GM12878 (cell line): Measurements from ENCODE around the gene ANTXR1. TPM values are rescaled to one million over a fixed set of nuclear protein-coding genes. Genes with fewer than 3 reads are reported as not detected.

Experiments
- ATAC-seq: fragments of 200-7000 bp; cut with Tn5 transposase; 3 replicates; pipeline ENCODE4 v1.9.1; 2020; ENCODE audit warnings: mild to moderate bottlenecking, moderate library complexity
- BruUV-seq: library from RNA; stranded (reverse); fragments of 400-500 nt; replicated peaks from 2 replicates; lab custom pipeline; 2021; lab: Mats Ljungman, UMichigan
- CTCF ChIA-PET: fragments of 300-600 bp; sonication (Branson Sonifier 250); formaldehyde crosslinking; extraction: SDS; loops from one replicate; lab custom pipeline; 2021; ENCODE audit warnings: inconsistent platforms; lab: Yijun Ruan, JAX
- POLR2A ChIA-PET: fragments of 350-600 bp; formaldehyde crosslinking; extraction: SDS; loops from one replicate; lab custom pipeline; 2021; ENCODE audit warnings: inconsistent platforms; lab: Charles Lee
- RAD21 ChIA-PET: fragments of 300-600 bp; sonication (Branson Sonifier 250); formaldehyde crosslinking; loops from one replicate; lab custom pipeline; 2023; ENCODE audit warnings: antibody characterized with exemption; ENCODE audit not compliant: unreplicated experiment; lab: Charles Lee
- SMC1A ChIA-PET: fragments of 300-600 bp; sonication (Branson Sonifier 250); formaldehyde crosslinking; loops from one replicate; lab custom pipeline; 2023; ENCODE audit not compliant: unreplicated experiment, uncharacterized antibody; lab: Charles Lee
- DNase-seq: peaks from one replicate; pipeline ENCODE4 v3.0.0-alpha.2; 2011; ENCODE audit warnings: low read depth, low spot score
- FAIRE-seq: peaks from 3 replicates; lab custom pipeline; 2011; peaks lifted over from hg19 to GRCh38; lab: Jason Lieb, UNC
- H2AFZ ChIP-seq: 2 replicates; pipeline ENCODE4 v1.6.0; 2011; ENCODE audit warnings: low read depth, low read length, control low read depth; ENCODE audit not compliant: control insufficient read depth
- H3K27ac ChIP-seq: 2 replicates; pipeline ENCODE4 v1.5.1; 2011; ENCODE audit warnings: control low read depth; ENCODE audit not compliant: control insufficient read depth, insufficient read depth
- H3K27me3 ChIP-seq, 2 experiments: replicated peaks in 1 of 2; 2 replicates each; pipeline versions ENCODE4 v1.6.0 to v1.6.1; 2011; ENCODE audit warnings: low read length in 1 of 2; ENCODE audit not compliant: control insufficient read depth in 2 of 2, insufficient read depth in 2 of 2
- H3K36me3 ChIP-seq, 2 experiments: 2 replicates each; pipeline ENCODE4 v1.5.1; 2011; ENCODE audit warnings: low read length in 1 of 2; ENCODE audit not compliant: control insufficient read depth in 2 of 2, insufficient read depth in 2 of 2
- H3K4me1 ChIP-seq: 2 replicates; pipeline ENCODE4 v1.6.1; 2011; ENCODE audit warnings: mild to moderate bottlenecking, low read length, moderate library complexity, mixed read lengths; ENCODE audit not compliant: control insufficient read depth, insufficient read depth
- H3K4me2 ChIP-seq: 2 replicates; pipeline ENCODE4 v1.6.0; 2011; ENCODE audit warnings: control low read depth; ENCODE audit not compliant: control insufficient read depth, insufficient read depth
- H3K4me3 ChIP-seq: fragments of 200-600 bp; sonication (generic); 2 replicates; pipeline ENCODE4 v1.5.1; 2016
- H3K79me2 ChIP-seq: 2 replicates; pipeline ENCODE4 v1.6.0; 2011; ENCODE audit warnings: low read length; ENCODE audit not compliant: control insufficient read depth, insufficient read depth
- H3K9ac ChIP-seq: 2 replicates; pipeline ENCODE4 v1.8.0; 2011; ENCODE audit warnings: low read length, control low read depth, mixed read lengths; ENCODE audit not compliant: control insufficient read depth, insufficient read depth
- H3K9me3 ChIP-seq: replicated peaks from 3 replicates; pipeline ENCODE4 v1.5.1; 2011; ENCODE audit warnings: mild to moderate bottlenecking, low read length; ENCODE audit not compliant: control insufficient read depth, insufficient read depth
- H4K20me1 ChIP-seq: 2 replicates; pipeline ENCODE4 v1.6.0; 2011; ENCODE audit not compliant: control insufficient read depth, insufficient read depth
- ATF7 ChIP-seq: fragments of 450-650 bp; IDR thresholded peaks from 2 replicates; pipeline ENCODE4 v1.6.1; 2016; ENCODE audit warnings: low read depth, mild to moderate bottlenecking
- DPF2 ChIP-seq: fragments of 450-650 bp; IDR thresholded peaks from 2 replicates; pipeline ENCODE4 v1.6.1; 2017; ENCODE audit warnings: mild to moderate bottlenecking
- ESRRA ChIP-seq: IDR thresholded peaks from 2 replicates; pipeline ENCODE4 v1.6.1; 2012; ENCODE audit warnings: mild to moderate bottlenecking, low read length, improper control_type of control experiment
- ETV6 ChIP-seq, 2 experiments: fragments of 450-650 bp in 1 of 2; IDR thresholded peaks in 1 of 2; conservative IDR thresholded peaks in 1 of 2; 2 replicates each; pipeline ENCODE4 v1.6.1; 2014; ENCODE audit warnings: antibody characterized with exemption in 1 of 2, borderline replicate concordance in 1 of 2, low read depth in 1 of 2, mild to moderate bottlenecking in 1 of 2, moderate library complexity in 1 of 2
- GABPA ChIP-seq: IDR thresholded peaks from 2 replicates; pipeline ENCODE4 v1.6.1; 2014; ENCODE audit warnings: antibody characterized with exemption, low read depth, mild to moderate bottlenecking, inconsistent platforms
- KDM1A ChIP-seq: fragments of 200-600 bp; sonication (generic); IDR thresholded peaks from 2 replicates; pipeline ENCODE4 v1.6.1; 2016; ENCODE audit warnings: borderline replicate concordance
- MYB ChIP-seq: fragments of 150-350 bp; IDR thresholded peaks from 2 replicates; pipeline ENCODE4 v1.6.1; 2014; ENCODE audit warnings: mild to moderate bottlenecking, low read depth, low read length, borderline replicate concordance
- MYC ChIP-seq: IDR thresholded peaks from 2 replicates; pipeline ENCODE4 v1.6.1; 2011; ENCODE audit warnings: mild to moderate bottlenecking, low read length, moderate library complexity, inconsistent platforms; ENCODE audit not compliant: insufficient read depth, insufficient replicate concordance, insufficient read length, severe bottlenecking
- SPI1 ChIP-seq: IDR thresholded peaks from 2 replicates; pipeline ENCODE4 v1.6.1; 2011; ENCODE audit warnings: low read depth, mild to moderate bottlenecking, low read length, moderate library complexity, borderline replicate concordance; ENCODE audit not compliant: insufficient read depth
- SREBF2 ChIP-seq: IDR thresholded peaks from 2 replicates; pipeline ENCODE4 v1.6.1; 2012; ENCODE audit warnings: mild to moderate bottlenecking, low read length
- SRF ChIP-seq, 2 experiments: IDR thresholded peaks; 2 replicates each; pipeline ENCODE4 v1.6.1; 2011; ENCODE audit warnings: low read depth in 2 of 2, low read length in 2 of 2, mild to moderate bottlenecking in 1 of 2, moderate library complexity in 1 of 2
- TAF1 ChIP-seq: IDR thresholded peaks from 2 replicates; pipeline ENCODE4 v1.6.1; 2011; ENCODE audit warnings: mild to moderate bottlenecking, low read depth, low read length, borderline replicate concordance
- ZNF207 ChIP-seq: fragments of 450-650 bp; IDR thresholded peaks from 2 replicates; pipeline ENCODE4 v1.6.1; 2014; ENCODE audit warnings: antibody characterized with exemption, mild to moderate bottlenecking, borderline replicate concordance
- WGBS: methylation state at CpG from one replicate; pipeline ENCODE4 v1.1.6; 2016; ENCODE audit warnings: low lambda C conversion rate; ENCODE audit not compliant: insufficient replicate concordance, insufficient coverage; ENCODE audit errors: missing lambda C conversion rate; 5-methylcytosine and 5-hydroxymethylcytosine counted together
- in situ Hi-C: fragments of 300-500 bp; cut with MboI; formaldehyde crosslinking; loops from 9 replicates; pipeline ENCODE4 v1.14.3; 2018; ENCODE audit warnings: mixed read lengths
- intact Hi-C: fragments of 100-400 bp; cut with micrococcal nuclease; formaldehyde crosslinking; loops from one replicate; pipeline ENCODE4 v1.14.2; 2022; ENCODE audit not compliant: unreplicated experiment
- polyA plus RNA-seq, 11 experiments: library from polyadenylated mRNA; depleted of rRNA in 4 of 11; unstranded in 6 of 11; stranded (reverse) in 5 of 11; fragments of >200 nt; fragmentation: Nextera tagmentation in 4 of 11; fragmentation: Illumina TruSeq in 1 of 11; extraction: Ambion mirVana in 4 of 11; extraction: Trizol in 1 of 11; gene quantifications; 1 replicate in 1 of 11; 2 replicates in 10 of 11; pipeline versions ENCODE4 v1.2.1 to v1.2.3, GENCODE V29; 2011 to 2016; ENCODE audit warnings: inconsistent platforms in 2 of 11, missing spikeins in 2 of 11, low read depth in 1 of 11
- total RNA-seq, 4 experiments: library from RNA; depleted of rRNA in 3 of 4; stranded (reverse); fragments of >200 nt in 3 of 4; fragmentation: Illumina TruSeq in 1 of 4; extraction: Trizol in 1 of 4; gene quantifications; 2 replicates each; pipeline versions ENCODE4 v1.2.1 to v1.2.3, GENCODE V29; 2013 to 2021
- TF ChIP-seq, protein P1 (sequence below): IDR thresholded peaks from 2 replicates; pipeline ENCODE4 v1.6.1; 2011; ENCODE audit warnings: borderline replicate concordance, low read depth, mild to moderate bottlenecking, moderate library complexity, low read length; ENCODE audit not compliant: insufficient read depth, poor library complexity, severe bottlenecking
- TF ChIP-seq, protein P2 (sequence below): IDR thresholded peaks from 2 replicates; pipeline ENCODE4 v1.6.1; 2011; ENCODE audit warnings: low read depth, low read length, improper control_type of control experiment, borderline replicate concordance

ANTXR1 gene
- total and polyA plus RNA-seq, 10 of the 15 experiments (the other 5 are each of a cell fraction or from before 2014, with no cell fraction given): 0.09 to 0.26 TPM; not detected in 8

DNA sequence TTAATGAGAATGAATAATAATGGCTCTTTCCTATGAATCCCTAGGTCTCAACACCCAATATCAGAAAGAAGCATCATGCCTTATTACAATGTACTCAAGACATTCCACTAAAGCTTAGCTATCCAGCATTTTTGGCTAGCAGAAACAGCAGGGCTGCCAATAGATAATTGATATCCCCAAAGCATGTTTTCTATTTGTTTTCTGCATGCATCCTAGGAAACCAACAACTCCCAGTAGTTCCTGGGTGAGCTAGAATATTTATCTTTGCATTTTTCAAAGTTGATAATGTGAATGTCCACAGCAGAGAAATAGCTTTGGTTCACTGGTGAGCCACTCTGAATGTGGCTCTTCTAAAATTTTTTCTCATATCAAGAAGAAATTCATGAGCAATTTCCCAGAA lies 5.8 kb upstream of the ANTXR1 start (continued):
- no peak for TF ChIP-seq DPF2
- TF ChIP-seq, all 136 proteins: peak for 0

DNA sequence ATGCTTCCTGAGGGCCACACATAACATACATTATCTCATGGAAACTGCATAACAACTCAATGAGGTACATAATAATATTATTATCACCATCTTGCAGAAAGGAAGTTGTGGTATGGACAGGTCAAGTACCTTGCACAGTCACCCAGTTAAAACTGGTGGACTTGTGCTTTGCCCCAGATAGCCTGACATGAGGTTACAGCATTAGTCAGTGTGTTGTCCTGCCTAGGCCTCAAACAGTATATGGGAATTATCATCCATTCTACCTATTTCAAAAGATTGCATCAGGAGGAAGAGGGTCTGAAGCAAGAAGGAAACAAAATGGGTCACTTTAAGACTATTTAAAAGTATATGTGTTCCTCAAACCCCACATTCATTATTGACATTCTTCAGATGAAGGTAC lies 5.4 kb upstream of the ANTXR1 start:
- intact Hi-C loops: no loop called here

GRCh38 chr2:69010437-69011194 lies 2.4 kb upstream of the ANTXR1 start:
- WGBS: 52% methylated on average over 8 of the region's 8 CpGs
- SMC1A ChIA-PET: no interaction called here
- in situ Hi-C loops: loop anchor here (25.0 kb wide), 1 partner anchor 702 kb away; no protein-coding TSS in a partner anchor
- TF ChIP-seq ZNF207 (no peak), SPI1 (no peak), ESRRA (no peak), GABPA (no peak), SREBF2 (no peak), MYC (no peak), KDM1A (no peak), ATF7 (no peak)
- TF ChIP-seq, protein P1, sequence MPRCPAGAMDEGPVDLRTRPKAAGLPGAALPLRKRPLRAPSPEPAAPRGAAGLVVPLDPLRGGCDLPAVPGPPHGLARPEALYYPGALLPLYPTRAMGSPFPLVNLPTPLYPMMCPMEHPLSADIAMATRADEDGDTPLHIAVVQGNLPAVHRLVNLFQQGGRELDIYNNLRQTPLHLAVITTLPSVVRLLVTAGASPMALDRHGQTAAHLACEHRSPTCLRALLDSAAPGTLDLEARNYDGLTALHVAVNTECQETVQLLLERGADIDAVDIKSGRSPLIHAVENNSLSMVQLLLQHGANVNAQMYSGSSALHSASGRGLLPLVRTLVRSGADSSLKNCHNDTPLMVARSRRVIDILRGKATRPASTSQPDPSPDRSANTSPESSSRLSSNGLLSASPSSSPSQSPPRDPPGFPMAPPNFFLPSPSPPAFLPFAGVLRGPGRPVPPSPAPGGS: no peak
- TF ChIP-seq, protein P2, sequence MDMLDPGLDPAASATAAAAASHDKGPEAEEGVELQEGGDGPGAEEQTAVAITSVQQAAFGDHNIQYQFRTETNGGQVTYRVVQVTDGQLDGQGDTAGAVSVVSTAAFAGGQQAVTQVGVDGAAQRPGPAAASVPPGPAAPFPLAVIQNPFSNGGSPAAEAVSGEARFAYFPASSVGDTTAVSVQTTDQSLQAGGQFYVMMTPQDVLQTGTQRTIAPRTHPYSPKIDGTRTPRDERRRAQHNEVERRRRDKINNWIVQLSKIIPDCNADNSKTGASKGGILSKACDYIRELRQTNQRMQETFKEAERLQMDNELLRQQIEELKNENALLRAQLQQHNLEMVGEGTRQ: no peak

More for the DNA sequence above, 5.4 kb upstream of the ANTXR1 start:
- no peak overlapping the region for H3K27ac ChIP-seq
- ChIA-PET SMC1A (no interaction called here), RAD21 (no interaction called here), CTCF (no interaction called here), POLR2A (no interaction called here)
- no peaks in the 10 kb centered on the region for H3K4me1 ChIP-seq
- H3K9me3 ChIP-seq: no peaks in the 10 kb centered on the region
- in situ Hi-C loops: loop anchor here (25.0 kb wide), 1 partner anchor 705 kb away; no protein-coding TSS in a partner anchor
- ATAC-seq (no peak), DNase-seq (no peak), FAIRE-seq (no peak)
- no peaks in the 10 kb centered on the region for H4K20me1 ChIP-seq
- TF ChIP-seq MYB: no peak
- TF ChIP-seq SRF (IDR thresholded peaks at IDR 0.05; ENCODE audit: low read depth in 2 of 2, low read length in 2 of 2): no peak
- no peak for TF ChIP-seq TAF1
- no peak for TF ChIP-seq ETV6 (conservative IDR thresholded peaks at IDR 0.05 in 1 of 2, IDR thresholded peaks at IDR 0.05 in 1 of 2; ENCODE audit: borderline replicate concordance in 1 of 2, low read depth in 1 of 2)
- H3K4me3 ChIP-seq: no peak overlapping the region
- no TSS peak for BruUV-seq
- H3K79me2 ChIP-seq: no peaks in the 10 kb centered on the region
- H3K4me2 ChIP-seq: no peak overlapping the region
- H2AFZ ChIP-seq: no peak overlapping the region
- peaks cover 2 to 4% of the 10 kb centered on the region in 2 experiments; a peak in 2 of 4 replicates for H3K27me3 ChIP-seq
- no peak overlapping the region for H3K9ac ChIP-seq
- no peaks in the 10 kb centered on the region for H3K36me3 ChIP-seq

More at GRCh38 chr2:69010437-69011194, 2.4 kb upstream of the ANTXR1 start:
- DNase-seq (no peak), FAIRE-seq (no peak), ATAC-seq (no peak)
- no TSS peak for BruUV-seq
- H3K36me3 ChIP-seq: no peaks in the 10 kb centered on the region
- peaks cover 6 to 14% of the 10 kb centered on the region in 2 experiments for H3K27me3 ChIP-seq
- no peaks in the 10 kb centered on the region for H3K9me3 ChIP-seq
- H2AFZ ChIP-seq: no peak overlapping the region
- POLR2A ChIA-PET: no interaction called here
- no peak overlapping the region for H3K4me2 ChIP-seq
- CTCF ChIA-PET: interaction anchor here (1.3 kb wide), 1 partner anchor 296 kb away, joined by 4 read pairs; no protein-coding TSS in a partner anchor
- RAD21 ChIA-PET: no interaction called here
- no peaks in the 10 kb centered on the region for H4K20me1 ChIP-seq
- no peak overlapping the region for H3K9ac ChIP-seq
- no peaks in the 10 kb centered on the region for H3K79me2 ChIP-seq
- intact Hi-C loops: loop anchor here (5.0 kb wide), 1 partner anchor 297 kb away; no protein-coding TSS in a partner anchor
- no peak overlapping the region for H3K4me3 ChIP-seq
- H3K27ac ChIP-seq: no peak overlapping the region
- H3K4me1 ChIP-seq: no peaks in the 10 kb centered on the region; the same call in 1 of the 2 replicates
